Heart right ventricle (tissue), 16 donors: ENCODE results near the gene FRY. TPM values are rescaled to one million over a fixed set of nuclear protein-coding genes. Genes with fewer than 3 reads are reported as not detected.

ENCODE experiments used
- ATAC-seq, 8 donors: fragments of 200-7000 bp; cut with Tn5 transposase; one replicate each; pipeline ENCODE4 v1.9.1; 2020; ENCODE audit warnings: mild to moderate bottlenecking in 8 of 8, moderate library complexity in 8 of 8, moderate number of reproducible peaks in 1 of 8
- DNase-seq, 2 donors: peaks; one replicate each; pipeline ENCODE4 v3.0.0-alpha.2; 2020
- H3K27ac ChIP-seq, 10 donors: fragments of 200-600 bp; sonication (generic) in 2 of 10; one replicate each; pipeline versions ENCODE4 v1.5.0 to v1.8.0; 2020 to 2022; ENCODE audit warnings: mild to moderate bottlenecking in 3 of 10
- H3K27me3 ChIP-seq, 7 donors: fragments of 200-600 bp; one replicate each; pipeline ENCODE4 v1.8.0; 2021 to 2022; ENCODE audit warnings: mild to moderate bottlenecking in 2 of 7
- H3K36me3 ChIP-seq, 9 donors: fragments of 200-600 bp; sonication (generic) in 1 of 9; one replicate each; pipeline versions ENCODE4 v1.5.0 to v1.8.0; 2020 to 2022; ENCODE audit warnings: mild to moderate bottlenecking in 2 of 9
- H3K4me1 ChIP-seq, 9 donors: fragments of 200-600 bp; sonication (generic) in 1 of 9; one replicate each; pipeline versions ENCODE4 v1.5.0 to v1.8.0; 2020 to 2022; ENCODE audit warnings: mild to moderate bottlenecking in 4 of 9
- H3K4me3 ChIP-seq, 10 donors: fragments of 200-600 bp; sonication (generic) in 2 of 10; one replicate each; pipeline versions ENCODE4 v1.5.0 to v1.8.0; 2020 to 2022; ENCODE audit warnings: mild to moderate bottlenecking in 7 of 10, moderate library complexity in 2 of 10
- H3K9me3 ChIP-seq, 11 donors: fragments of 200-600 bp in 10 of 11; sonication (generic) in 2 of 11; one replicate each; pipeline versions ENCODE4 v1.5.0 to v1.8.0; 2013 to 2022; ENCODE audit warnings: mild to moderate bottlenecking in 2 of 11, control low read depth in 1 of 11, moderate library complexity in 1 of 11
- CTCF ChIP-seq, 9 donors: fragments of 200-600 bp; sonication (generic) in 2 of 9; IDR thresholded peaks; one replicate each; pipeline versions ENCODE4 v1.5.0 to v1.8.0; 2021 to 2022; ENCODE audit warnings: antibody characterized with exemption in 9 of 9, mild to moderate bottlenecking in 5 of 9, moderate library complexity in 1 of 9
- WGBS, 2 donors: extraction: QIAGEN DNeasy Blood & Tissue Kit; methylation state at CpG; one replicate each; pipeline ENCODE4 v1.1.7; 2013; ENCODE audit warnings: inconsistent platforms in 1 of 2; 5-methylcytosine and 5-hydroxymethylcytosine counted together
- intact Hi-C, 10 donors: fragments of 100-400 bp; cut with DNase I; formaldehyde crosslinking; loops; one replicate each; pipeline versions ENCODE4 v1.11.1 to v1.14.2; 2022
- polyA plus RNA-seq, 2 donors: library from polyadenylated mRNA; stranded (reverse); fragments of 200-250 nt; gene quantifications; one replicate each; pipeline ENCODE4 v1.2.3, GENCODE V29; 2013
- total RNA-seq, 10 donors: library from RNA; stranded (reverse); fragmentation: NEBNext Ultra II Directional in 3 of 10; extraction: Animal tissue kit (Norgen Biotek cat#: 25700) in 3 of 10; gene quantifications; one replicate each; pipeline versions ENCODE4 v1.2.1 to v1.2.4, GENCODE V29; 2021 to 2023
- donor health status: Arrhythmogenic right ventricular cardiomyopathy.
- donor health status: ischemic (EF 13 %, LVEDD 7.1; RV severe dilation, severe dysfunction).
- donor health status: healthy with polysubstance abuse.
- donor health status: DM: no; HTN: yes; CAD: no.
- donor health status: DM: no; HTN: no; CAD: no.
- donor health status: ischemic (EF 25% LVEDD 6.9; RV normal size, moderate dysfunction).
- donor health status: ischemic (EF 25% LVEDD 5.7; RV mildly dilated, moderate dysfunction).
- donor health status: healthy.
- donor health status: DM: yes; HTN: yes; CAD: no.
- donor health status: Ischemic cardiomyopathy.
- donor health status: ischemic (EF 35%, LVEDD 5.7; RV mildly dilated, moderate dysfunction).
- donor health status: nonischemic (EF 11% LVEDD 7.7; RV severe dilation, severe dysfunction).
- donor health status: DM: yes; HTN: yes; CAD: no.
- donor health status: PGD.
- donor health status: ischemic (EF 29% LVEDD 5.4; RV normal size, mild dysfunction).
- donor health status: nonischemic (EF 23%, LVEDD 6.1; RV moderate dilation, normal function).

Gene FRY
- total and polyA plus RNA-seq, 12 donors = 24.9 to 268 (median 207) TPM

DNA sequence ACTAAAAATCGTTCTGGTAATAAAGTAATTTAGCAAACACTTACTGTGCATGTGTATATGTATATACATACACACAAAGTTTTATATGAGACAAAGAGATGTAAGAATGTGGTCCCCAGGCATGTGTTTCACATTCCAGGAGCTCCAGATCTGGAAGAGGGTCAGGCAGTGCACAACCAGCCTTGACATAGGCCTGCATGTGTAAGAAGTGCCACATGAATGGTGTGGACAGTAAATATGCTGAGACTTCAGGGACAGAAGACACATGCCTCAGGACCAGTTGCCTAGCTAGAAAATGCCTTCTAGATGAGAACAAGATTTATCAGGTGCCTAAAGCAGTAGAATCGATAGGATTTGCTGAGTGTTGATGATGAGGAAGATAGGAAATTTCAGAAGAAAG is 76.4 kb downstream of the FRY start:
- DNase-seq = no peak
- Histone ChIP-seq H3K9me3 (peaks cover 0 to 5% (median 0%) of the 10 kb centered on the region in 11 donors), H3K4me1 (peaks cover 0 to 28% (median 16%) of the 10 kb centered on the region in 9 donors), H3K27ac (no peak overlapping the region), H3K36me3 (peaks cover 0 to 42% (median 0%) of the 10 kb centered on the region in 9 donors), H3K27me3 (no peaks in the 10 kb centered on the region), H3K4me3 (no peak overlapping the region)
- TF ChIP-seq CTCF (IDR thresholded peaks at IDR 0.05) = no peak
- WGBS, 2 donors = 51 to 68% methylated on average over 2 of the region's 2 CpGs
- intact Hi-C loops = no loop called here
- peak in 1 of 8 donors; percentile 34 for ATAC-seq

- H3K9me3 ChIP-seq = no peaks in the 10 kb centered on the region
- no peak overlapping the region for H3K4me3 ChIP-seq
- no peak for ATAC-seq
- no peak for TF ChIP-seq CTCF (IDR thresholded peaks at IDR 0.05)
- peaks cover 0 to 7% (median 0%) of the 10 kb centered on the region in 9 donors for H3K36me3 ChIP-seq
- DNase-seq = no peak
- no peaks in the 10 kb centered on the region for H3K27me3 ChIP-seq
- intact Hi-C loops = loop anchor here in 3 of 10 donors (5.0 to 10.0 kb wide), 3 partner anchors 49 to 81 kb away; partner anchors contain the start of gene FRY (in 1 of the 3)
- 68 to 70% methylated on average over 1 of the region's 1 CpG for WGBS, 2 donors
- peaks cover 4 to 66% (median 52%) of the 10 kb centered on the region in 9 donors for H3K4me1 ChIP-seq
- H3K27ac ChIP-seq = peak overlapping the region in 1 of 10 donors; percentile 28
These were observed 82.0 kb downstream of the FRY start for GRCh38 chr13:32113532-32113931.

DNA sequence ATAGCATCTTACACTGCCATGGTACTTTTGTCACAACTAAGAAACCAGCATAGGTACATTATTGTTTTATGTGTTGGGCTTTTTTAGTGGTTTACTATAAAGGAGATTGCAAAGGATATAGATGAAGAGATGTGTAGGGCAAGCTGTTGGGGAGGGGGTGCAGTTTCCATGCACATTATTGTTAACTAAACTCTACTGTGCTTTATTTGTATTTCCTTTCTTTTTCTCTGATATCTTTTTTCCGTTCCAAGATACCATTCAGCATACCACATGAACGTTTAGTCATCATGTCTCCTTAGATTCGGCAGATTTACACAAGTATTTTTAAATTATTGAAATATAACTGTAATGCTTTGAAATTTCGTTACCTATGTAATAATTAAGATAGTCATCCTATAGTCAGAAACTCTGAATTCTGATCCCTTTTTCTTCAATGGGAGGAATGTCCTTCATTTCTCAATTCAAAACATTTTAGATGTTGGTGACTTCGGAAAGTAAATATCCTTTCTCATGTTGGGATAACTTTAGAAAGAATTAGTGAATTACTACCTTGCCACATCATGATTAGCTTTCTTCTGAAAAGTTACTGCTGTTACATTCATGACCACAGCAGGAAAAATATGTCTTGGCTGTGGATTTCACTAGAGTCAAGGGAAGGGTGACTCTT is 82.8 kb downstream of the FRY start:
- no peak for ATAC-seq
- Histone ChIP-seq H3K4me1 (peaks cover 4 to 73% (median 61%) of the 10 kb centered on the region in 9 donors), H3K4me3 (no peak overlapping the region), H3K27ac (peak overlapping the region in 8 of 10 donors; percentile 26 to 63 (median 44)), H3K36me3 (peaks cover 0 to 7% (median 0%) of the 10 kb centered on the region in 9 donors), H3K27me3 (no peaks in the 10 kb centered on the region), H3K9me3 (no peaks in the 10 kb centered on the region)
- 57 to 58% methylated on average over 5 of the region's 5 CpGs for WGBS, 2 donors
- TF ChIP-seq CTCF (IDR thresholded peaks at IDR 0.05) = no peak
- intact Hi-C loops = loop anchor here in 3 of 10 donors (5.0 to 10.0 kb wide), 3 partner anchors 50 to 82 kb away; partner anchors contain the start of gene FRY (in 1 of the 3)
- DNase-seq = no peak

- DNase-seq = no peak
- Histone ChIP-seq H3K27ac (peak overlapping the region in 8 of 10 donors; percentile 26 to 63 (median 44)), H3K4me1 (peaks cover 4 to 76% (median 63%) of the 10 kb centered on the region in 9 donors), H3K27me3 (no peaks in the 10 kb centered on the region), H3K9me3 (no peaks in the 10 kb centered on the region), H3K4me3 (no peak overlapping the region), H3K36me3 (peaks cover 0 to 7% (median 0%) of the 10 kb centered on the region in 9 donors)
- TF ChIP-seq CTCF (IDR thresholded peaks at IDR 0.05) = no peak
- intact Hi-C loops = loop anchor here in 3 of 10 donors (5.0 to 10.0 kb wide), 3 partner anchors 37 to 70 kb away; no protein-coding TSS in a partner anchor
- 32 to 47% methylated on average over 2 of the region's 2 CpGs for WGBS, 2 donors
- peak in 1 of 8 donors; percentile 35 for ATAC-seq
These were observed 83.5 kb downstream of the FRY start for GRCh38 chr13:32115066-32115465.
